Common myeloid progenitor, CD34-positive (primary cell): ENCODE results near the gene FNIP2.
"Not testable (repeated sequence)": the region's sequence is repeated elsewhere in the genome, so short reads cannot be mapped to it uniquely, and the experiment has no call there.

Experiments
- CTCF ChIA-PET: fragments of 350-600 bp; sonication (Branson Sonifier 250); formaldehyde crosslinking; loops from one replicate; lab custom pipeline; 2021; ENCODE audit warnings: antibody characterized with exemption; lab: Charles Lee
- POLR2A ChIA-PET: fragments of 350-600 bp; sonication (Branson Sonifier 250); formaldehyde crosslinking; loops from one replicate; lab custom pipeline; 2021; ENCODE audit warnings: antibody characterized with exemption; lab: Charles Lee
- DNase-seq, 3 donors: peaks; one replicate each; pipeline versions ENCODE4 v3.0.0 to v3.0.0-alpha.2; 2013
- H3K27ac ChIP-seq, 2 experiments: 1 replicate in 1 of 2; 2 replicates in 1 of 2; pipeline ENCODE4 v1.7.0; 2013; ENCODE audit warnings: inconsistent platforms in 2 of 2, low read length in 2 of 2, mild to moderate bottlenecking in 2 of 2, low read depth in 1 of 2, moderate library complexity in 1 of 2; ENCODE audit not compliant: severe bottlenecking in 2 of 2, insufficient read depth in 1 of 2, poor library complexity in 1 of 2
- H3K27me3 ChIP-seq, 5 experiments: replicated peaks in 2 of 5; 1 replicate in 3 of 5; 2 replicates in 2 of 5; pipeline versions ENCODE4 v1.6.1 to v1.7.0; 2013; ENCODE audit warnings: low read length in 4 of 5, mild to moderate bottlenecking in 2 of 5, moderate library complexity in 2 of 5, inconsistent platforms in 1 of 5; ENCODE audit not compliant: insufficient read depth in 5 of 5, control insufficient read depth in 4 of 5
- H3K36me3 ChIP-seq, 4 experiments: 1 replicate in 2 of 4; 2 replicates in 2 of 4; pipeline versions ENCODE4 v1.6.1 to v1.7.0; 2013; ENCODE audit warnings: low read length in 3 of 4, control low read depth in 1 of 4, mild to moderate bottlenecking in 1 of 4; ENCODE audit not compliant: control insufficient read depth in 4 of 4, insufficient read depth in 4 of 4
- H3K4me1 ChIP-seq, 4 experiments: 1 replicate in 3 of 4; 2 replicates in 1 of 4; pipeline versions ENCODE4 v1.6.1 to v1.7.1; 2013; ENCODE audit warnings: low read length in 3 of 4, mild to moderate bottlenecking in 3 of 4, control low read depth in 1 of 4, inconsistent platforms in 1 of 4, moderate library complexity in 1 of 4; ENCODE audit not compliant: control insufficient read depth in 4 of 4, insufficient read depth in 4 of 4; ENCODE audit errors: control extremely low read depth in 1 of 4
- H3K4me3 ChIP-seq, 7 experiments: 1 replicate in 4 of 7; 2 replicates in 3 of 7; pipeline versions ENCODE4 v1.5.1 to v1.7.0; 2013; ENCODE audit warnings: mild to moderate bottlenecking in 7 of 7, low read length in 6 of 7, moderate library complexity in 6 of 7, inconsistent platforms in 2 of 7, low read depth in 2 of 7, control low read depth in 1 of 7; ENCODE audit not compliant: insufficient read depth in 4 of 7, control insufficient read depth in 1 of 7; ENCODE audit errors: extremely low read depth in 1 of 7
- H3K9me3 ChIP-seq, 5 experiments: 1 replicate in 4 of 5; 2 replicates in 1 of 5; pipeline versions ENCODE4 v1.6.1 to v1.7.1; 2013; ENCODE audit warnings: low read length in 4 of 5, mild to moderate bottlenecking in 2 of 5, inconsistent platforms in 1 of 5, low read depth in 1 of 5, moderate library complexity in 1 of 5; ENCODE audit not compliant: control insufficient read depth in 4 of 5, insufficient read depth in 2 of 5; ENCODE audit errors: control extremely low read depth in 1 of 5
- WGBS: methylation state at CpG from one replicate; pipeline ENCODE4 v1.1.5; 2013; ENCODE audit not compliant: insufficient coverage; 5-methylcytosine and 5-hydroxymethylcytosine counted together

The FNIP2 gene

DNA sequence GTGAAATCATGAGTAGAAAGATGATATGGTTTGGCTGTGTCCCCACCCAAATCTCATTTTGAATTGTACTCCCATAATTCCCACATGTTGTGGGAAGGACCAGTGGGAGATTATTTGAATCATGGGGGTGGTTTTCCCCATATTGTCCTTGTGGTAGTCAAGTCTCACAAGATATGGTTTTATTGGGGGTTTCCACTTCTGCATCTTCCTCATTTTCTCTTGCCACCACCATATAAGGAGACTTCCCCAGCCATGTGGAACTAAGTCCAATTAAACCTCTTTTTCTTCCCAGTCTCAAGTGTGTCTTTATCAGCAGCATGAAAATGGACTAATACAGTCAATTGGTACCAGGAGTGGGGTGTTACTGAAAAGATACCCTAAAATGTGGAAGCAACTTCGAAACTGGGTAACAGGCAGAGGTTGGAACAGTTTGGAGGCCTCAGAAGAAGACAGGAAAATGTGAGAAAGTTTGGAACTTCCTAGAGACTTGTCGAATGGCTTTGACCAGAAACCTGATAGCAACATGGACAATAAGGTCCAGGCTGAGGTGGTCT, 183.5 kb downstream of the FNIP2 start:
- POLR2A ChIA-PET, CTCF ChIA-PET: not testable (repeated sequence)

DNA sequence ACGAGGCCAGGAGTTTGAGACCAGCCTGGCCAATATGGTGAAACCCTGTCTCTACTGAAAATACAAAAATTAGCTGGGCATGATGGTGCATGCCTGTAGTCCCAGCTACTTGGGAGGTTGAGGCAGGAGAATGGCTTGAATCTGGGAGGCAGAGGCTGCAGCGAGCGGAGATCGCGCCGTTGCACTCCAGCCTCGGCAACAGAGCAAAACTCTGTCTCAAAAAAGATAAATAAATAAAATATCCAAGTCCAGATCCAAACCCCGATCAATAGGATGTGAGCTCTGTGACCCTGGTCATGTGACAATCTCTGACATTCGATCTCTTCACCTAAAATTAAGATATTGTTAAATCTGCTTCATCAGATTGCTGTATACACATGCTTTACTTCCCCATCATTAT, 187.5 kb downstream of the FNIP2 start:
- 100% methylated on average over 6 of the region's 9 CpGs for WGBS
- CTCF ChIA-PET, H3K4me1 ChIP-seq, H3K36me3 ChIP-seq, H3K27ac ChIP-seq, DNase-seq, H3K27me3 ChIP-seq, POLR2A ChIA-PET, H3K4me3 ChIP-seq: not testable (repeated sequence)
- H3K9me3 ChIP-seq = peaks cover 2 to 18% (median 7%) of the 10 kb centered on the region in 5 experiments

More for the DNA sequence above, 183.5 kb downstream of the FNIP2 start:
- peak in 2 of 3 donors; percentile 66 to 78 for DNase-seq
- H3K4me1 ChIP-seq, H3K4me3 ChIP-seq, H3K27me3 ChIP-seq, H3K27ac ChIP-seq, H3K36me3 ChIP-seq: not testable (repeated sequence)
- peaks cover 2 to 18% (median 7%) of the 10 kb centered on the region in 5 experiments for H3K9me3 ChIP-seq
- 100% methylated on average over 2 of the region's 2 CpGs for WGBS

DNA sequence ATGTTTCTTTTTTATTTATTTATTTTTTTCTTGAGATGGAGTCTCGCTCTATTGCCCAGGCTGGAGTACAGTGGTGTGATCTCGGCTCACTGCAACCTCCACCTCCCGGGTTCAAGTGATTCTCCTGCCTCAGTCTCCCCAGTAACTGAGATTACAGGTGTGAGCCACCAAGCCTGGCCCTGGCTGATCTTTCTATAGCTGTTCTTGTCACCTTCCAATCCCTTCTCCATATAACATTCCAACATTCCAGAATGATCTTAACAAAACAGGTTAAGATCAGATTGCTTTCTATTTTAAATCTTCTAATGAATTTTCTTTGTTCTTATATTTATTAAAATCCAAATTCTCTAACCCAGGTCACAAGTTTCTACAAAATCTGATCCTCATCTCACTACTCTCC, 188.1 kb downstream of the FNIP2 start:
- peaks cover 0 to 13% (median 7%) of the 10 kb centered on the region in 5 experiments for H3K9me3 ChIP-seq
- H3K4me3 ChIP-seq, H3K36me3 ChIP-seq, H3K4me1 ChIP-seq, H3K27ac ChIP-seq, POLR2A ChIA-PET, CTCF ChIA-PET, H3K27me3 ChIP-seq, DNase-seq: not testable (repeated sequence)
- WGBS = 100% methylated on average over 2 of the region's 3 CpGs
